ENCODE data around the gene CPN1.
A peak's percentile ranks its signal among the peaks of the same experiment; 100 is the strongest.

- TF ChIP-seq KDM1A (IDR thresholded peaks at IDR 0.05; ENCODE audit: borderline replicate concordance, low read length) (no peak), EZH2 (IDR thresholded peaks at IDR 0.05; ENCODE audit: low read depth, low read length, severe bottlenecking) (no peak), USF2 (IDR thresholded peaks at IDR 0.05; ENCODE audit: low read length) (no peak), SP4 (IDR thresholded peaks at IDR 0.05; ENCODE audit: low read length) (no peak), POLR2AphosphoS5 (IDR thresholded peaks at IDR 0.05; ENCODE audit: low read depth, low read length) (no peak), SAP30 (IDR thresholded peaks at IDR 0.05; ENCODE audit: insufficient read depth, insufficient replicate concordance, low read length) (no peak), PHF8 (conservative IDR thresholded peaks at IDR 0.05; ENCODE audit: low read depth, low read length) (no peak)
- TF ChIP-seq, protein P1, sequence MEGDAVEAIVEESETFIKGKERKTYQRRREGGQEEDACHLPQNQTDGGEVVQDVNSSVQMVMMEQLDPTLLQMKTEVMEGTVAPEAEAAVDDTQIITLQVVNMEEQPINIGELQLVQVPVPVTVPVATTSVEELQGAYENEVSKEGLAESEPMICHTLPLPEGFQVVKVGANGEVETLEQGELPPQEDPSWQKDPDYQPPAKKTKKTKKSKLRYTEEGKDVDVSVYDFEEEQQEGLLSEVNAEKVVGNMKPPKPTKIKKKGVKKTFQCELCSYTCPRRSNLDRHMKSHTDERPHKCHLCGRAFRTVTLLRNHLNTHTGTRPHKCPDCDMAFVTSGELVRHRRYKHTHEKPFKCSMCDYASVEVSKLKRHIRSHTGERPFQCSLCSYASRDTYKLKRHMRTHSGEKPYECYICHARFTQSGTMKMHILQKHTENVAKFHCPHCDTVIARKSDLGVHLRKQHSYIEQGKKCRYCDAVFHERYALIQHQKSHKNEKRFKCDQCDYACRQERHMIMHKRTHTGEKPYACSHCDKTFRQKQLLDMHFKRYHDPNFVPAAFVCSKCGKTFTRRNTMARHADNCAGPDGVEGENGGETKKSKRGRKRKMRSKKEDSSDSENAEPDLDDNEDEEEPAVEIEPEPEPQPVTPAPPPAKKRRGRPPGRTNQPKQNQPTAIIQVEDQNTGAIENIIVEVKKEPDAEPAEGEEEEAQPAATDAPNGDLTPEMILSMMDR (IDR thresholded peaks at IDR 0.05; ENCODE audit: control extremely low read depth in 1 of 3, insufficient read depth in 1 of 3, low read depth in 1 of 3, low read length in 3 of 3): peak; percentile 18 to 64 (median 41)
Observed at GRCh38 chr10:100019787-100020141, 61.9 kb downstream of the CPN1 start.
